Adrenal gland (tissue), 12 donors: ENCODE measurements around the gene KCNAB1. TPM values are rescaled to one million over a fixed set of nuclear protein-coding genes. Genes with fewer than 3 reads are reported as not detected.

Source experiments
- DNase-seq, 7 donors: peaks; one replicate each; pipeline ENCODE4 v3.0.0-alpha.2; 2019 to 2020
- H3K27ac ChIP-seq, 5 donors: fragments of 200-600 bp; sonication (generic) in 4 of 5; 1 replicate in 3 of 5; 2 replicates in 2 of 5; pipeline versions ENCODE4 v1.5.1 to v1.8.0; 2016 to 2020; ENCODE audit warnings: mild to moderate bottlenecking in 1 of 5
- H3K27me3 ChIP-seq: fragments of 200-600 bp; 2 replicates; pipeline ENCODE4 v1.8.0; 2021
- H3K36me3 ChIP-seq, 2 donors: fragments of 200-600 bp; replicated peaks in 1 of 2; 1 replicate in 1 of 2; 2 replicates in 1 of 2; pipeline versions ENCODE4 v1.5.1 to v1.8.0; 2018 to 2022
- H3K4me1 ChIP-seq, 2 donors: fragments of 200-600 bp; replicated peaks in 1 of 2; 1 replicate in 1 of 2; 2 replicates in 1 of 2; pipeline versions ENCODE4 v1.5.1 to v1.8.0; 2018 to 2021
- H3K4me3 ChIP-seq, 4 donors: fragments of 200-600 bp; sonication (generic) in 3 of 4; one replicate each; pipeline ENCODE4 v1.5.1; 2016 to 2018
- H3K9me3 ChIP-seq, 3 donors: fragments of 200-600 bp; sonication (generic) in 1 of 3; replicated peaks in 1 of 3; 1 replicate in 2 of 3; 2 replicates in 1 of 3; pipeline versions ENCODE4 v1.5.1 to v1.8.0; 2016 to 2021
- POLR2A ChIP-seq, 2 donors: fragments of 450-650 bp; IDR thresholded peaks; one replicate each; pipeline ENCODE4 v1.6.1; 2017; ENCODE audit warnings: antibody characterized with exemption in 2 of 2, mild to moderate bottlenecking in 2 of 2, moderate library complexity in 1 of 2
- WGBS, 4 donors: extraction: QIAGEN DNeasy Blood & Tissue Kit in 2 of 4; methylation state at CpG; one replicate each; pipeline versions ENCODE4 v1.1.5 to v1.1.7; 2013 to 2017; 5-methylcytosine and 5-hydroxymethylcytosine counted together
- intact Hi-C, 2 donors: fragments of 100-400 bp; cut with DNase I; formaldehyde crosslinking; loops; one replicate each; pipeline versions ENCODE4 v1.14.1 to v1.15.0; 2022 to 2023
- polyA plus RNA-seq, 3 donors: library from polyadenylated mRNA; stranded (reverse); fragments of 200-250 nt in 2 of 3; fragments of 350-450 nt in 1 of 3; fragmentation: Illumina TruSeq in 1 of 3; extraction: RNeasy Lipid Tissue Mini Kit (QIAGEN cat#74804) in 1 of 3; gene quantifications; one replicate each; pipeline ENCODE4 v1.2.3, GENCODE V29; 2013 to 2014
- total RNA-seq, 9 donors: library from RNA; depleted of rRNA in 4 of 9; stranded (reverse); fragments of >200 nt in 4 of 9; fragments of 120-200 nt in 1 of 9; fragmentation: NEBNext Ultra II Directional in 1 of 9; extraction: Animal tissue kit (Norgen Biotek cat#: 25700) in 1 of 9; gene quantifications; one replicate each; pipeline versions ENCODE4 v1.1.0 to v1.2.4, GENCODE V29; 2013 to 2023
- TF ChIP-seq, protein P1 (sequence below), 6 experiments: fragments of 450-650 bp in 4 of 6; fragments of 200-600 bp in 2 of 6; sonication (generic) in 1 of 6; IDR thresholded peaks; 1 replicate in 5 of 6; 2 replicates in 1 of 6; pipeline versions ENCODE4 v1.5.1 to v1.8.0; 2016 to 2021; ENCODE audit warnings: antibody characterized with exemption in 6 of 6, mild to moderate bottlenecking in 2 of 6, moderate library complexity in 1 of 6
- donor health status: healthy with polysubstance abuse.
- donor health status: Bipolar disorder and iron deficiency.
- donor health status: DM: yes; HTN: yes; CAD: no.
- donor health status: DM: no; HTN: no; CAD: no.
- donor health status: DM: no; HTN: no; CAD: no.
- donor health status: DM: yes; HTN: yes; CAD: no.

The KCNAB1 gene
- total and polyA plus RNA-seq, 12 donors, result 0.36 to 5.0 (median 1.5) TPM

DNA sequence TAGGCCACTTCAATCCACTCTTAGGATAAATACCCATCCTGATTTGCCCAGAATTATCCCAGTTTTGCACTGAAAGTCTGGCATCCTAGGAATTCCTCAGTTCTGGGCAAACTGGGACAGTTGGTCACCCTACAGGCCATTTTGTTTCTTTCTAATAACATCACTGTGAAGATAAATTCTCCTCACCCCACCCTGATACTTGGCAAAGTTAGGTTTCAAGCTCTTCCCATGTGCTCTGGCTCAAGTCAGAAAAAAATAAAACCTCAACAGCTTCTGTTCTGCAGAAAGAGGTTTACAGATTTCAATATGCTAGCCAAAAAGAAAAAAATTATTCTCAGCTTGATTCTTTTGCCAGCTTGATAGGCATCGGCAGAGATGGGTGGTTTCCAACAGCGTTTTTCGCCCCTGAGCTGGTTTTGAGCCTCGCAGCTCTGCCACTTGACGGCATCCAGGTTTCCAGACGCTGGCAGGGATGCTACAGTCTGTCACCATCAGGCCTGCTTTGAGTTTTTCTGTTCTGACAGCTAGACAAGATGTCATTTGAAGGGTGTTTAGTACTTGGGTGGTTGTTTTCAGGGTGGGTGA is 263.2 kb downstream of the KCNAB1 start:
- no peaks in the 10 kb centered on the region for H3K4me1 ChIP-seq
- H3K9me3 ChIP-seq, result no peaks in the 10 kb centered on the region
- peak in 1 of 7 donors; percentile 57 for DNase-seq
- H3K36me3 ChIP-seq, result no peaks in the 10 kb centered on the region
- no peak overlapping the region for H3K27ac ChIP-seq
- intact Hi-C loops, result loop anchor here in 1 of 2 donors (10.0 kb wide), 1 partner anchor 229 kb away; no protein-coding TSS in a partner anchor
- H3K27me3 ChIP-seq, result no peaks in the 10 kb centered on the region
- no peak overlapping the region for H3K4me3 ChIP-seq
- no peak for TF ChIP-seq POLR2A (IDR thresholded peaks at IDR 0.05)
- TF ChIP-seq, protein P1, sequence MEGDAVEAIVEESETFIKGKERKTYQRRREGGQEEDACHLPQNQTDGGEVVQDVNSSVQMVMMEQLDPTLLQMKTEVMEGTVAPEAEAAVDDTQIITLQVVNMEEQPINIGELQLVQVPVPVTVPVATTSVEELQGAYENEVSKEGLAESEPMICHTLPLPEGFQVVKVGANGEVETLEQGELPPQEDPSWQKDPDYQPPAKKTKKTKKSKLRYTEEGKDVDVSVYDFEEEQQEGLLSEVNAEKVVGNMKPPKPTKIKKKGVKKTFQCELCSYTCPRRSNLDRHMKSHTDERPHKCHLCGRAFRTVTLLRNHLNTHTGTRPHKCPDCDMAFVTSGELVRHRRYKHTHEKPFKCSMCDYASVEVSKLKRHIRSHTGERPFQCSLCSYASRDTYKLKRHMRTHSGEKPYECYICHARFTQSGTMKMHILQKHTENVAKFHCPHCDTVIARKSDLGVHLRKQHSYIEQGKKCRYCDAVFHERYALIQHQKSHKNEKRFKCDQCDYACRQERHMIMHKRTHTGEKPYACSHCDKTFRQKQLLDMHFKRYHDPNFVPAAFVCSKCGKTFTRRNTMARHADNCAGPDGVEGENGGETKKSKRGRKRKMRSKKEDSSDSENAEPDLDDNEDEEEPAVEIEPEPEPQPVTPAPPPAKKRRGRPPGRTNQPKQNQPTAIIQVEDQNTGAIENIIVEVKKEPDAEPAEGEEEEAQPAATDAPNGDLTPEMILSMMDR (IDR thresholded peaks at IDR 0.05), result no peak
- WGBS, 4 donors, result 82 to 90% (median 86%) methylated on average over 6 of the region's 6 CpGs

DNA sequence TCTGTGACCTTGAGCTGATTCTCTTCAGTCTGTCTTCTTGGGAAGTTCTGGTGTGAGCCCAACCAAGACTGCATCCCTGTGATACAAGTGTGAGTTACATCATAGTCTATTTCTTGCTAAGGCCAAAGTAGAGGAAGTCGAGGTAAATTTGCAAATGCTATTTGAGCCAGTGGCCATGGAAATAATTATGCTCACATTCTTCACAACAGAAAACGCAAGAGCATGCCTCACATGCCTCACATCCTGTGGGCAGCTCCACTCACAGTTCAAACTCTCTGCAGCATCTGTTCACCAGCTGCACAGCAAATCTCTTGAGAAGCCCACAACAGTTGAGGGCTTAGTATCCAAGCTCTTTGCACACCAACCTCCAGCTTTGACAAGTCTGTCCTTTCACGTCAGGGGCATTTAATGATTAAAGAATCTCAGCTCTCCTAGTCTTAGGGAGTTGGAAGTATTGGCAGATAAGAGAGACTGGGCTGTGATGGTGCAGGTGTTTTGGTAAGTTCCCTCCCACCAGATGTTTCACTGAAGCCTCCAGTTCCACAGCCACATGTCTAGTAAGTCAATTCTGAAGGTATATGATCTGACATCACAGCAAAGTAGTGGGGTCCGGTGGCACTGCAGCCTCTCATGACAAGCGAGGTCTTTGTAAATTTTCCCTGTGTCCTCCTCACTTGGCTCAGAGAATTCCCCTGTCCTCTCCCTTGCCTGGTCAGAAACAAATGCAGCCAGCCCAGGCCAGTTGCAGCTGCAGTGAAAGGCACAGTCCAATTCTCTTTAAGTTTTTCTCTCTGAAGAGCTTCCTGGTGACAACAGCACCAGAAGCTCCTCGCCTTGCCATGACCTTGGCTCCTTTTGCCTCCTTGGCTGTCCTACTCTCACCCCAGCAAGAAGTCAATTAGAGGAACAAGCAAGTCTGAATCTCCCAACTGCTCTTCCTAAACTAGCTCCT is 268.4 kb downstream of the KCNAB1 start:
- no peak overlapping the region for H3K4me3 ChIP-seq
- peaks cover 0 to 3% of the 10 kb centered on the region in 2 donors for H3K4me1 ChIP-seq
- DNase-seq, result no peak
- no peaks in the 10 kb centered on the region for H3K36me3 ChIP-seq
- H3K27me3 ChIP-seq, result no peaks in the 10 kb centered on the region
- H3K27ac ChIP-seq, result no peak overlapping the region
- no peaks in the 10 kb centered on the region for H3K9me3 ChIP-seq
- intact Hi-C loops, result loop anchor here in 1 of 2 donors (10.0 kb wide), 1 partner anchor 234 kb away; no protein-coding TSS in a partner anchor
- 64 to 74% (median 70%) methylated on average over 6 of the region's 6 CpGs for WGBS, 4 donors
- no peak for TF ChIP-seq POLR2A (IDR thresholded peaks at IDR 0.05)
- TF ChIP-seq, protein P1 (IDR thresholded peaks at IDR 0.05), result no peak

DNA sequence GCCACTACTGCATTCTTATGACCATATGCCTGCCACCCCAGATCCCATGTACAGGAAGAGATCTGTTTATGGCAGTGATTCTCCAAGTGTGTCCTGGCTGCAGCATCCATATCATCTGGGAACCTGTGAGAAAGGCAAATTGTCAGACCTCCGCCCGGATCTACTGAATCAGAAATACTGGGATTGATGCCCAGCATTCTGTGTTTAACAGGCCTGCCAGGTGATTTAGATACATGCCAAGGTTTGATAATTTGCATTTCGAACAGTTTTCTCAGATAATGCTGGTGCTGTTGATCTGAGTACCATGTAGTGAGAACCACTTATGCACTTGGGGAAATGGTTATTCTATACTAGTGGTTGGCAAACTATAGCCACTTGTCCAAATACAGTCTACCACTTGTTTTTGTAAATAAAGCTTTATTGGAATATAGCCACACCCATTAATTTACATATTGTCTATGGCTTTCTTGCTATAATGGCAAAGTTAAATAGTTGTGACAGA is 269.1 kb downstream of the KCNAB1 start:
- intact Hi-C loops, result loop anchor here in 1 of 2 donors (10.0 kb wide), 1 partner anchor 235 kb away; no protein-coding TSS in a partner anchor
- Histone ChIP-seq H3K36me3 (no peaks in the 10 kb centered on the region), H3K9me3 (no peaks in the 10 kb centered on the region), H3K4me1 (peaks cover 0 to 3% of the 10 kb centered on the region in 2 donors), H3K27ac (no peak overlapping the region), H3K27me3 (no peaks in the 10 kb centered on the region), H3K4me3 (no peak overlapping the region)
- whole genome bisulfite sequencing, 4 donors, result 83 to 89% (median 83%) methylated on average over 3 of the region's 3 CpGs
- no peak for TF ChIP-seq POLR2A (IDR thresholded peaks at IDR 0.05)
- TF ChIP-seq, protein P1 (IDR thresholded peaks at IDR 0.05), result no peak
- DNase-seq, result no peak

DNA sequence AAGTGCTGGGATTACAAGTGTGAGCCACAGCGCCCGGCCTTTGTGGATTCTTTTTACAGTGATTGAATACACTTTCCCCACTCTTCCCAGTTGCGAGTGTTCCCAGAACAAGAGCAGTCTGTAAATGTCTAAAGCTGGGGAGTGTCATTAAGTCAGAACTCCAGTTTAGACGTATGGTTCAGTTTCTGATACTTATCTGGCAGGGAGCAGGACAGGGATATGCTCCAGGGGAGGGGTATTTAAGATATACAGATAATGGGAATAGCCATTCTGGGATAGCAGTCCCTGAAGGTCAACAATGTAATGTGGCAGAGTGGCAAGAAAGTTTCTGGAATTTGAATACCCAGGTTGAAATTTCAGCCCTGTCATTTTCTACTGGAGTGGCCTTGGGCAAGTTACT is 270.5 kb downstream of the KCNAB1 start:
- intact Hi-C loops, result no loop called here
- Histone ChIP-seq H3K4me1 (peaks cover 0 to 3% of the 10 kb centered on the region in 2 donors), H3K27me3 (no peaks in the 10 kb centered on the region), H3K36me3 (no peaks in the 10 kb centered on the region), H3K27ac (no peak overlapping the region), H3K4me3 (no peak overlapping the region), H3K9me3 (no peaks in the 10 kb centered on the region)
- no peak for DNase-seq
- 68 to 80% (median 77%) methylated on average over 4 of the region's 4 CpGs for WGBS, 4 donors
- TF ChIP-seq POLR2A (IDR thresholded peaks at IDR 0.05), result no peak
- TF ChIP-seq, protein P1 (IDR thresholded peaks at IDR 0.05), result no peak
